Neural progenitor cell (in vitro differentiated cells): Measurements from ENCODE around the gene BMPR1A. TPM values are rescaled to one million over a fixed set of nuclear protein-coding genes. Genes with fewer than 3 reads are reported as not detected.
A peak's percentile ranks its signal among the peaks of the same experiment; 100 is the strongest.

Experiments
- DNase-seq: peaks from one replicate; pipeline ENCODE4 v3.0.0-alpha.2; 2016; ENCODE audit warnings: low spot score
- H2AFZ ChIP-seq: fragments of 200-600 bp; sonication (generic); replicated peaks from 2 replicates; pipeline ENCODE4 v1.6.1; 2016; ENCODE audit warnings: antibody characterized with exemption
- H3F3A ChIP-seq: fragments of 200-600 bp; sonication (generic); 2 replicates; pipeline ENCODE4 v1.6.1; 2016; ENCODE audit warnings: antibody characterized with exemption, low read depth
- H3K27ac ChIP-seq: fragments of 200-600 bp; sonication (generic); 2 replicates; pipeline ENCODE4 v1.5.1; 2016; ENCODE audit warnings: mild to moderate bottlenecking
- H3K27me3 ChIP-seq: fragments of 200-600 bp; sonication (generic); 2 replicates; pipeline ENCODE4 v1.6.1; 2016; ENCODE audit warnings: mild to moderate bottlenecking, moderate library complexity
- H3K36me3 ChIP-seq: fragments of 200-600 bp; sonication (generic); 2 replicates; pipeline ENCODE4 v1.5.1; 2016
- H3K4me1 ChIP-seq: fragments of 200-600 bp; sonication (generic); 2 replicates; pipeline ENCODE4 v1.6.1; 2016; ENCODE audit warnings: mixed run types
- H3K4me2 ChIP-seq: fragments of 200-600 bp; sonication (generic); 2 replicates; pipeline ENCODE4 v1.6.1; 2016
- H3K4me3 ChIP-seq: fragments of 200-600 bp; sonication (generic); 2 replicates; pipeline ENCODE4 v1.5.1; 2016
- H3K79me2 ChIP-seq: fragments of 200-600 bp; sonication (generic); 2 replicates; pipeline ENCODE4 v1.6.1; 2016; ENCODE audit warnings: low read depth
- H3K9ac ChIP-seq: fragments of 200-600 bp; sonication (generic); 2 replicates; pipeline ENCODE4 v1.6.1; 2016
- H3K9me3 ChIP-seq: fragments of 200-600 bp; sonication (generic); 2 replicates; pipeline ENCODE4 v1.5.1; 2016; ENCODE audit warnings: low read depth
- H4K20me1 ChIP-seq: fragments of 200-600 bp; sonication (generic); 2 replicates; pipeline ENCODE4 v1.6.1; 2016; ENCODE audit warnings: low read depth
- H3K27ac Mint-ChIP-seq: 3 replicates; pipeline ENCODE4 v1.8.0; 2021; ENCODE audit warnings: mixed read lengths
- H3K27me3 Mint-ChIP-seq: 2 replicates; pipeline ENCODE4 v1.8.0; 2022; ENCODE audit warnings: low read depth, mild to moderate bottlenecking, inconsistent platforms, moderate library complexity, mixed read lengths; ENCODE audit not compliant: insufficient read depth
- H3K36me3 Mint-ChIP-seq: 3 replicates; pipeline ENCODE4 v1.8.0; 2021; ENCODE audit warnings: mixed read lengths
- H3K4me1 Mint-ChIP-seq: 3 replicates; pipeline ENCODE4 v1.8.0; 2021; ENCODE audit warnings: mixed read lengths
- H3K4me3 Mint-ChIP-seq: 3 replicates; pipeline ENCODE4 v1.8.0; 2021; ENCODE audit warnings: mild to moderate bottlenecking, moderate library complexity, mixed read lengths
- H3K9me3 Mint-ChIP-seq: 3 replicates; pipeline ENCODE4 v1.8.0; 2020; ENCODE audit warnings: mixed read lengths
- CTCF ChIP-seq: fragments of 200-600 bp; sonication (generic); IDR thresholded peaks from 2 replicates; pipeline ENCODE4 v1.5.1; 2017; ENCODE audit warnings: antibody characterized with exemption, mild to moderate bottlenecking
- EZH2 ChIP-seq: fragments of 200-600 bp; sonication (generic); IDR thresholded peaks from 2 replicates; pipeline ENCODE4 v1.6.1; 2017; ENCODE audit warnings: antibody characterized with exemption, mild to moderate bottlenecking, moderate library complexity
- EZH2phosphoT487 ChIP-seq: fragments of 200-600 bp; sonication (generic); IDR thresholded peaks from 2 replicates; pipeline ENCODE4 v1.6.1; 2017; ENCODE audit warnings: antibody characterized with exemption
- total RNA-seq: library from RNA; depleted of rRNA; stranded (reverse); fragments of >200 nt; gene quantifications from 2 replicates; pipeline ENCODE4 v1.2.3, GENCODE V29; 2015; ENCODE audit warnings: low replicate concordance

Gene BMPR1A
- total RNA-seq, 1 donor from 2014 or later = 76.2 TPM

- Histone ChIP-seq H3K4me3 (no peak overlapping the region), H4K20me1 (peaks cover 5% of the 10 kb centered on the region), H3F3A (peaks cover 33% of the 10 kb centered on the region), H3K9me3 (no peaks in the 10 kb centered on the region), H3K4me1 (peaks cover 17% of the 10 kb centered on the region), H3K27ac (no peak overlapping the region), H3K4me2 (no peak overlapping the region), H2AFZ (no peak overlapping the region), H3K27me3 (no peaks in the 10 kb centered on the region), H3K36me3 (no peaks in the 10 kb centered on the region), H3K9ac (no peak overlapping the region), H3K79me2 (peaks cover 30% of the 10 kb centered on the region)
- Mint-ChIP-seq H3K27me3 (peaks cover 3% of the 10 kb centered on the region), H3K27ac (no peak overlapping the region), H3K4me1 (peaks cover 31% of the 10 kb centered on the region), H3K9me3 (no peaks in the 10 kb centered on the region), H3K36me3 (peaks cover 19% of the 10 kb centered on the region), H3K4me3 (no peak overlapping the region)
- no peak for TF ChIP-seq EZH2phosphoT487
- no peak for TF ChIP-seq EZH2
- no peak for TF ChIP-seq CTCF
- no peak for DNase-seq
Measured at GRCh38 chr10:86749854-86750253, 6.6 kb upstream of the BMPR1A start.

DNA sequence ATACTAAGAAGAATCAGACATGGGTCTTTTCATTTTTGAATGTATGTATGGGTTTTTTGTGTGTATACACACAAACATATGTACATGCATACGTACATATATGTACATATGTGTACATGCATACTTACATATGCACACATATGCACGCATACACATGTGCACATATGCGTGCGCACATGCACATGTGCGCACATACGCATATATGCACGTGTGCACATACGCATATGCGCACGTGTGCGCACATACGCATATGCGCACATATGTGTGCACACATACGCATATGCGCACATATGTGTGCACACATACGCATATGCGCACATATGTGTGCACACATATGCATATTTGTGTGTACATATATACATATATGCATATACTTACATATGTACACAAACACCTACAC is 4.9 kb upstream of the BMPR1A start:
- H3K4me3 Mint-ChIP-seq = no peak overlapping the region
- no peaks in the 10 kb centered on the region for H3K27me3 ChIP-seq
- H3K4me2 ChIP-seq = no peak overlapping the region
- peaks cover 3% of the 10 kb centered on the region for H3K27me3 Mint-ChIP-seq
- H4K20me1 ChIP-seq = peaks cover 5% of the 10 kb centered on the region
- peaks cover 19% of the 10 kb centered on the region for H3K36me3 Mint-ChIP-seq
- no peaks in the 10 kb centered on the region for H3K9me3 Mint-ChIP-seq
- peaks cover 38% of the 10 kb centered on the region for H3K4me1 Mint-ChIP-seq
- no peaks in the 10 kb centered on the region for H3K9me3 ChIP-seq
- peaks cover 45% of the 10 kb centered on the region for H3F3A ChIP-seq
- H3K79me2 ChIP-seq = peaks cover 38% of the 10 kb centered on the region
- no peak overlapping the region for H3K27ac Mint-ChIP-seq
- no peak overlapping the region for H3K4me3 ChIP-seq
- no peak for DNase-seq
- no peak overlapping the region for H3K27ac ChIP-seq
- peaks cover 22% of the 10 kb centered on the region for H3K4me1 ChIP-seq
- H3K9ac ChIP-seq = no peak overlapping the region
- H2AFZ ChIP-seq = no peak overlapping the region
- TF ChIP-seq CTCF (no peak), EZH2 (no peak), EZH2phosphoT487 (no peak)
- no peaks in the 10 kb centered on the region for H3K36me3 ChIP-seq

DNA sequence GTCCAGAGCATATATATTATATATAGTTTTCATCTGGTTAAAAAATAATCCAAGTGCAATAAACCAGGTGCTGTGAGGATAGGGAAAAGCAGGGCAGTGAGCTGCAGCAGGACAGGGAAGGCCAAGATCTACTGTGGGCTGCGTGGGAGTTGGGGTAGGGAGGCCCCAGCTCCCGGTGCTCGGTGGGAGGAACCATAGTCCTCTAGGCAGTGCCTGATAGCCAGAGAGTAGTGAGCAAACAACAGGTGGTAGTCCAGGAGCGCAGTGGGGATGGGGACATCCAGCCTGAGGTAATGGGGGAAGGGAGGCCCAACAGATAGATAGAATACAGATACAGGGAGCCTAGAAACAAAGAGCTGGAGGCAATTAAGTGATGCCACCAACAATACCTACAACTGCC is 4.1 kb upstream of the BMPR1A start:
- no peaks in the 10 kb centered on the region for H3K36me3 ChIP-seq
- peaks cover 38% of the 10 kb centered on the region for H3K4me1 Mint-ChIP-seq
- no peak for DNase-seq
- peaks cover 5% of the 10 kb centered on the region for H4K20me1 ChIP-seq
- peaks cover 44% of the 10 kb centered on the region for H3K79me2 ChIP-seq
- H3K9me3 Mint-ChIP-seq = no peaks in the 10 kb centered on the region
- peak overlapping the region; percentile 38 for H3K4me2 ChIP-seq
- H3K4me3 Mint-ChIP-seq = peak overlapping the region; percentile 49
- H3K4me3 ChIP-seq = no peak overlapping the region
- H3K36me3 Mint-ChIP-seq = peaks cover 19% of the 10 kb centered on the region
- no peak overlapping the region for H3K9ac ChIP-seq
- H3K27ac Mint-ChIP-seq = peak overlapping the region; percentile 30
- peaks cover 22% of the 10 kb centered on the region for H3K4me1 ChIP-seq
- H3F3A ChIP-seq = peaks cover 45% of the 10 kb centered on the region
- peaks cover 3% of the 10 kb centered on the region for H3K27me3 Mint-ChIP-seq
- H3K9me3 ChIP-seq = no peaks in the 10 kb centered on the region
- no peaks in the 10 kb centered on the region for H3K27me3 ChIP-seq
- no peak for TF ChIP-seq CTCF
- TF ChIP-seq EZH2phosphoT487 = no peak
- TF ChIP-seq EZH2 = no peak
- no peak overlapping the region for H3K27ac ChIP-seq
- H2AFZ ChIP-seq = no peak overlapping the region
